Activated CD8-positive, alpha-beta memory T cell treated with anti-CD3 and anti-CD28 coated beads for 48 hours (primary cell): ENCODE data around the gene CLNK.

Experiments
- DNase-seq, 3 experiments: peaks; one replicate each; pipeline ENCODE4 v3.0.0-alpha.2; 2020; ENCODE audit warnings: low read depth in 2 of 3, low spot score in 2 of 3

Gene CLNK

GRCh38 chr4:10613926-10614478 lies 70.6 kb downstream of the CLNK start:
- DNase-seq = no peak

GRCh38 chr4:10612476-10612875 lies 72.1 kb downstream of the CLNK start:
- no peak for DNase-seq

GRCh38 chr4:10611673-10612072 lies 72.9 kb downstream of the CLNK start:
- no peak for DNase-seq

- DNase-seq = no peak
These were observed 75.9 kb downstream of the CLNK start for GRCh38 chr4:10608501-10609219.

- no peak for DNase-seq
These were observed 77.4 kb downstream of the CLNK start for GRCh38 chr4:10607206-10607605.

GRCh38 chr4:10606483-10607155 lies 77.9 kb downstream of the CLNK start:
- DNase-seq = no peak

- DNase-seq = no peak
These were observed 78.7 kb downstream of the CLNK start for GRCh38 chr4:10605746-10606482.

GRCh38 chr4:10605031-10605430 lies 79.5 kb downstream of the CLNK start:
- no peak for DNase-seq

GRCh38 chr4:10599574-10599973 lies 85.0 kb downstream of the CLNK start:
- DNase-seq = no peak

GRCh38 chr4:10598829-10599228 lies 85.7 kb downstream of the CLNK start:
- DNase-seq = no peak

GRCh38 chr4:10596586-10597290 lies 87.8 kb downstream of the CLNK start:
- no peak for DNase-seq

GRCh38 chr4:10593130-10593529 lies 91.4 kb downstream of the CLNK start:
- DNase-seq = no peak

- DNase-seq = no peak
These were observed 93.7 kb downstream of the CLNK start for GRCh38 chr4:10590896-10591295.

GRCh38 chr4:10589799-10590198 lies 94.8 kb downstream of the CLNK start:
- no peak for DNase-seq

- no peak for DNase-seq
These were observed 95.2 kb downstream of the CLNK start for GRCh38 chr4:10589321-10589720.

GRCh38 chr4:10587697-10588096 lies 96.9 kb downstream of the CLNK start:
- peak in 1 of 3 experiments; percentile 13 for DNase-seq

GRCh38 chr4:10587296-10587695 lies 97.3 kb downstream of the CLNK start:
- no peak for DNase-seq

GRCh38 chr4:10584042-10584441 lies 100.5 kb downstream of the CLNK start:
- no peak for DNase-seq

GRCh38 chr4:10582951-10583350 lies 101.6 kb downstream of the CLNK start:
- DNase-seq = no peak

GRCh38 chr4:10582059-10582686 lies 102.4 kb downstream of the CLNK start:
- no peak for DNase-seq

GRCh38 chr4:10581022-10581421 lies 103.5 kb downstream of the CLNK start:
- no peak for DNase-seq
